GM12878 (cell line): ENCODE results near the gene PLCG2. TPM values are rescaled to one million over a fixed set of nuclear protein-coding genes. Genes with fewer than 3 reads are reported as not detected.

Source experiments
- BCLAF1 ChIP-seq: fragments of 450-650 bp; IDR thresholded peaks from 2 replicates; pipeline ENCODE4 v1.6.1; 2017; ENCODE audit warnings: antibody characterized with exemption, mild to moderate bottlenecking, moderate library complexity
- NR2C2 ChIP-seq: IDR thresholded peaks from 2 replicates; pipeline ENCODE4 v1.6.1; 2011; ENCODE audit warnings: borderline replicate concordance, low read depth; ENCODE audit not compliant: control insufficient read depth, insufficient read length
- RELB ChIP-seq: fragments of 450-650 bp; IDR thresholded peaks from 2 replicates; pipeline ENCODE4 v1.6.1; 2017; ENCODE audit warnings: low read depth, mild to moderate bottlenecking, moderate library complexity
- ZBTB4 ChIP-seq: fragments of 450-650 bp; formaldehyde crosslinking; IDR thresholded peaks from 2 replicates; pipeline ENCODE4 v1.4.0; 2022; ENCODE audit warnings: mild to moderate bottlenecking, moderate library complexity
- polyA plus RNA-seq, 11 experiments: library from polyadenylated mRNA; depleted of rRNA in 4 of 11; unstranded in 6 of 11; stranded (reverse) in 5 of 11; fragments of >200 nt; fragmentation: Nextera tagmentation in 4 of 11; fragmentation: Illumina TruSeq in 1 of 11; extraction: Ambion mirVana in 4 of 11; extraction: Trizol in 1 of 11; gene quantifications; 1 replicate in 1 of 11; 2 replicates in 10 of 11; pipeline versions ENCODE4 v1.2.1 to v1.2.3, GENCODE V29; 2011 to 2016; ENCODE audit warnings: inconsistent platforms in 2 of 11, missing spikeins in 2 of 11, low read depth in 1 of 11
- total RNA-seq, 4 experiments: library from RNA; depleted of rRNA in 3 of 4; stranded (reverse); fragments of >200 nt in 3 of 4; fragmentation: Illumina TruSeq in 1 of 4; extraction: Trizol in 1 of 4; gene quantifications; 2 replicates each; pipeline versions ENCODE4 v1.2.1 to v1.2.3, GENCODE V29; 2013 to 2021

PLCG2 gene
- total and polyA plus RNA-seq, 10 of the 15 experiments (the other 5 are each of a cell fraction or from before 2014, with no cell fraction given): 47.6 to 256 (median 149) TPM

- TF ChIP-seq ZBTB4 (CRISPR knock-in tag) (no peak), NR2C2 (no peak), RELB (no peak), BCLAF1 (no peak)
These were observed 122.4 kb downstream of the PLCG2 start (continued) for GRCh38 chr16:81901484-81901883.
